ENCODE data around the gene ATP1A1.

Gene ATP1A1

GRCh38 chr1:116435806-116436610 is 63.0 kb downstream of the ATP1A1 start:
- DNase-seq: no peak

GRCh38 chr1:116436611-116436970 is 63.5 kb downstream of the ATP1A1 start:
- no peak for DNase-seq

- no peak for DNase-seq
Observed at GRCh38 chr1:116439701-116440100, 66.7 kb downstream of the ATP1A1 start.

GRCh38 chr1:116440731-116441130 is 67.7 kb downstream of the ATP1A1 start:
- no peak for DNase-seq

GRCh38 chr1:116445534-116445933 is 72.5 kb downstream of the ATP1A1 start:
- DNase-seq: no peak

- no peak for DNase-seq
Observed at GRCh38 chr1:116446686-116447085, 73.6 kb downstream of the ATP1A1 start.

GRCh38 chr1:116448785-116449385 is 75.8 kb downstream of the ATP1A1 start:
- DNase-seq: no peak

GRCh38 chr1:116449578-116449977 is 76.5 kb downstream of the ATP1A1 start:
- DNase-seq: no peak

GRCh38 chr1:116451702-116452101 is 78.7 kb downstream of the ATP1A1 start:
- DNase-seq: no peak

- no peak for DNase-seq
Observed at GRCh38 chr1:116453481-116453880, 80.4 kb downstream of the ATP1A1 start.

GRCh38 chr1:116453906-116454305 is 80.9 kb downstream of the ATP1A1 start:
- DNase-seq: no peak

Data from hypothalamus (tissue), 51 donors.